GM18505 (cell line): ENCODE measurements around the gene PROX2.
A peak's percentile ranks its signal among the peaks of the same experiment; 100 is the strongest.

Source experiments
- ATAC-seq: cut with Tn5 transposase; IDR thresholded peaks from one replicate; pipeline ENCODE4 v1.9.1; 2021; ENCODE audit not compliant: unreplicated experiment
- POLR2A ChIP-seq: IDR thresholded peaks from 4 replicates; pipeline ENCODE4 v1.6.1; 2011; ENCODE audit warnings: borderline replicate concordance; ENCODE audit not compliant: insufficient read depth, insufficient read length; ENCODE audit errors: extremely low read depth

The PROX2 gene

GRCh38 chr14:74904635-74905503, 28.9 kb upstream of the PROX2 start:
- TF ChIP-seq POLR2A = no peak
- no peak for ATAC-seq

- no peak for TF ChIP-seq POLR2A
- ATAC-seq = no peak
Measured at GRCh38 chr14:74902941-74903705, 27.2 kb upstream of the PROX2 start.

GRCh38 chr14:74898694-74899093, 22.7 kb upstream of the PROX2 start:
- no peak for TF ChIP-seq POLR2A

GRCh38 chr14:74898083-74898482, 22.1 kb upstream of the PROX2 start:
- ATAC-seq = no peak
- no peak for TF ChIP-seq POLR2A

More at GRCh38 chr14:74898694-74899093, 22.7 kb upstream of the PROX2 start:
- no peak for ATAC-seq

- ATAC-seq = no peak
Measured at GRCh38 chr14:74897642-74898041, 21.7 kb upstream of the PROX2 start.

GRCh38 chr14:74896400-74896799, 20.5 kb upstream of the PROX2 start:
- no peak for ATAC-seq
- TF ChIP-seq POLR2A = no peak

More at GRCh38 chr14:74897642-74898041, 21.7 kb upstream of the PROX2 start:
- no peak for TF ChIP-seq POLR2A

- no peak for TF ChIP-seq POLR2A
- ATAC-seq = peak; percentile 42
Measured at GRCh38 chr14:74893614-74894091, 17.7 kb upstream of the PROX2 start.

GRCh38 chr14:74892745-74893144, 16.8 kb upstream of the PROX2 start:
- ATAC-seq = no peak
- no peak for TF ChIP-seq POLR2A

GRCh38 chr14:74891870-74892269, 15.9 kb upstream of the PROX2 start:
- no peak for ATAC-seq
- TF ChIP-seq POLR2A = no peak

- ATAC-seq = no peak
- TF ChIP-seq POLR2A = no peak
Measured at GRCh38 chr14:74890262-74890661, 14.3 kb upstream of the PROX2 start.

GRCh38 chr14:74888164-74889158, 12.5 kb upstream of the PROX2 start:
- no peak for ATAC-seq
- TF ChIP-seq POLR2A = no peak

- TF ChIP-seq POLR2A = no peak
- no peak for ATAC-seq
Measured at GRCh38 chr14:74886001-74886400, 10.1 kb upstream of the PROX2 start.
